Panc1 (cell line): ENCODE data around the gene TMEM164. TPM values are rescaled to one million over a fixed set of nuclear protein-coding genes. Genes with fewer than 3 reads are reported as not detected.

ENCODE experiments used
- ATAC-seq: fragments of 200-7000 bp; cut with Tn5 transposase; 2 replicates; pipeline ENCODE4 v1.9.1; 2020; ENCODE audit warnings: mild to moderate bottlenecking, moderate library complexity
- BruUV-seq: library from RNA; stranded (reverse); fragments of 400-500 nt; replicated peaks from 2 replicates; lab custom pipeline; 2021; lab: Mats Ljungman, UMichigan
- CTCF ChIA-PET: fragments of 300-600 bp; sonication (Branson Sonifier 250); formaldehyde crosslinking; loops from one replicate; lab custom pipeline; 2022; ENCODE audit warnings: antibody characterized with exemption; lab: Charles Lee
- POLR2A ChIA-PET: fragments of 300-600 bp; sonication (Branson Sonifier 250); formaldehyde crosslinking; loops from one replicate; lab custom pipeline; 2022; ENCODE audit warnings: antibody characterized with exemption; lab: Charles Lee
- DNase-seq: peaks from one replicate; pipeline ENCODE4 v3.0.0-alpha.2; 2010; ENCODE audit warnings: low read depth, low spot score
- H3K27ac ChIP-seq: 2 replicates; pipeline ENCODE4 v1.5.1; 2011; ENCODE audit warnings: mild to moderate bottlenecking, low read length, inconsistent platforms
- H3K27me3 ChIP-seq: fragments of 200-500 bp; sonication (Bioruptor generic); 2 replicates; pipeline ENCODE4 v1.6.0; 2014; ENCODE audit warnings: low read length, inconsistent platforms; ENCODE audit not compliant: control insufficient read depth, insufficient read depth
- H3K36me3 ChIP-seq: fragments of 200-500 bp; sonication (Bioruptor generic); 2 replicates; pipeline ENCODE4 v1.5.1; 2014; ENCODE audit warnings: inconsistent platforms, mild to moderate bottlenecking, low read length, moderate library complexity; ENCODE audit not compliant: control insufficient read depth, insufficient read depth
- H3K4me1 ChIP-seq: 2 replicates; pipeline ENCODE4 v1.5.1; 2011; ENCODE audit warnings: inconsistent platforms, mild to moderate bottlenecking, low read length, moderate library complexity; ENCODE audit not compliant: control insufficient read depth, insufficient read depth
- H3K4me3 ChIP-seq, 2 experiments: 2 replicates each; pipeline ENCODE4 v1.5.1; 2011 to 2012; ENCODE audit warnings: low read depth in 2 of 2, low read length in 2 of 2, mild to moderate bottlenecking in 2 of 2, inconsistent platforms in 1 of 2, moderate library complexity in 1 of 2
- H3K9me3 ChIP-seq: fragments of 200-500 bp; sonication (Bioruptor generic); 2 replicates; pipeline ENCODE4 v1.5.1; 2014; ENCODE audit warnings: low read depth, mild to moderate bottlenecking, inconsistent platforms, low read length, moderate library complexity; ENCODE audit not compliant: control insufficient read depth, insufficient read depth
- POLR2AphosphoS5 ChIP-seq: IDR thresholded peaks from 2 replicates; pipeline ENCODE4 v1.6.1; 2012; ENCODE audit warnings: mild to moderate bottlenecking, low read depth, low read length, moderate library complexity
- SIN3A ChIP-seq: IDR thresholded peaks from 2 replicates; pipeline ENCODE4 v1.6.1; 2012; ENCODE audit warnings: low read depth, mild to moderate bottlenecking, low read length, moderate library complexity, borderline replicate concordance; ENCODE audit not compliant: insufficient read depth
- TCF7L2 ChIP-seq: IDR thresholded peaks from 2 replicates; pipeline ENCODE4 v1.6.1; 2011; ENCODE audit warnings: mild to moderate bottlenecking, low read depth, low read length, inconsistent platforms
- in situ Hi-C: cut with HindIII; loops from 2 replicates; pipeline ENCODE4 v1.10.0; 2016; ENCODE audit warnings: low sequenced_read_pairs, low pct_unique_long_range_greater_than_20kb
- intact Hi-C: fragments of 100-400 bp; cut with micrococcal nuclease; formaldehyde crosslinking; loops from one replicate; pipeline ENCODE4 v1.10.0; 2022; ENCODE audit not compliant: unreplicated experiment
- total RNA-seq: library from RNA; stranded (reverse); gene quantifications from one replicate; pipeline ENCODE4 v1.2.1, GENCODE V29; 2021; ENCODE audit not compliant: unreplicated experiment
- TF ChIP-seq, protein P1 (sequence below): fragments of 450-650 bp; IDR thresholded peaks from 2 replicates; pipeline ENCODE4 v1.5.1; 2017; ENCODE audit warnings: mild to moderate bottlenecking
- TF ChIP-seq, protein P2 (sequence below), 2 experiments: IDR thresholded peaks; 2 replicates each; pipeline ENCODE4 v1.6.1; 2011 to 2012; ENCODE audit warnings: low read depth in 2 of 2, control low read depth in 1 of 2, low read length in 1 of 2, mild to moderate bottlenecking in 1 of 2, moderate library complexity in 1 of 2; ENCODE audit not compliant: insufficient read depth in 1 of 2

TMEM164 gene
- total RNA-seq, 1 experiment from 2014 or later = 32.8 TPM

DNA sequence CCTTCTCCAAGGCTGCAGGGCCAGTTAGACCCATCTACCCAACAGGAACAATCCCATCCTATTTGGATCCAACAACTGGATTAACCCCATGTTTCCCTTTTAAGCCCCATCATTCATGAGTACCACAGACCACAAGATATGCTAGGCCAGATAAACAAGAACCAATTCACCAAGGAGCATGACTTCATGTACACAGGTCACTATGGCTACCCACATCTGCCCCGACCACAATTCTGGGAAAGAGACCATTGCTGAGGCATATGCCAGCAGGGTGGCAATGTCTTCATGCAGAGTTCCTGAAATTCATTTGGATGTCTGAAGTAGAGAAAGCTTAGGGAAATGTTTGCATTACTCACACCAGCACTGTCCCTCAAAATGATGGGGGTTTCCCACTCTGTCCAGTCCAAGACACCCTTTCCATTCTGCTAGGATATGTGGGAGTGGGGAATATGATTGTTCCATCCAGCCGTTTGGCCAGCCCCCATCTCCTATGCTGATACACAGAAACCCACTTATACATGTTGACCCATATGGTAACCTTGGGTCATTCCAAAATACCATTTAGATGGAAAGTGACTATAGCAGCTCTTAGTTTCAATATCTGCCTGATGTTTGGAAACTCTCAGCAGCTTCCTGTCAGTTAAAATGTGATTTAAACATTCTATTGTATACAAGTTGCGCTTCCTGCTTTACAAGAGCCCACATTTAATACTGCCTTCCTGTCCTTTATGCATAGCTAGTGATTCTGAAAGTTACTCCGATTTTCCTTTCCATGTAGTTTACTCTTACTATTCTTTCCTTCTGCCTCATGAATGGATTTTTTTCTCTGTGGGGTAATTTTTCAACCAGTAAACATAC lies 186.0 kb downstream of the TMEM164 start:
- DNase-seq (no peak), ATAC-seq (no peak)
- Histone ChIP-seq H3K36me3 (no peaks in the 10 kb centered on the region), H3K9me3 (no peaks in the 10 kb centered on the region; the same call in 1 of the 2 replicates), H3K27me3 (no peaks in the 10 kb centered on the region), H3K4me1 (no peaks in the 10 kb centered on the region), H3K27ac (no peak overlapping the region), H3K4me3 (no peak overlapping the region)
- TF ChIP-seq, protein P1, sequence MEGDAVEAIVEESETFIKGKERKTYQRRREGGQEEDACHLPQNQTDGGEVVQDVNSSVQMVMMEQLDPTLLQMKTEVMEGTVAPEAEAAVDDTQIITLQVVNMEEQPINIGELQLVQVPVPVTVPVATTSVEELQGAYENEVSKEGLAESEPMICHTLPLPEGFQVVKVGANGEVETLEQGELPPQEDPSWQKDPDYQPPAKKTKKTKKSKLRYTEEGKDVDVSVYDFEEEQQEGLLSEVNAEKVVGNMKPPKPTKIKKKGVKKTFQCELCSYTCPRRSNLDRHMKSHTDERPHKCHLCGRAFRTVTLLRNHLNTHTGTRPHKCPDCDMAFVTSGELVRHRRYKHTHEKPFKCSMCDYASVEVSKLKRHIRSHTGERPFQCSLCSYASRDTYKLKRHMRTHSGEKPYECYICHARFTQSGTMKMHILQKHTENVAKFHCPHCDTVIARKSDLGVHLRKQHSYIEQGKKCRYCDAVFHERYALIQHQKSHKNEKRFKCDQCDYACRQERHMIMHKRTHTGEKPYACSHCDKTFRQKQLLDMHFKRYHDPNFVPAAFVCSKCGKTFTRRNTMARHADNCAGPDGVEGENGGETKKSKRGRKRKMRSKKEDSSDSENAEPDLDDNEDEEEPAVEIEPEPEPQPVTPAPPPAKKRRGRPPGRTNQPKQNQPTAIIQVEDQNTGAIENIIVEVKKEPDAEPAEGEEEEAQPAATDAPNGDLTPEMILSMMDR = no peak
- TF ChIP-seq, protein P2, sequence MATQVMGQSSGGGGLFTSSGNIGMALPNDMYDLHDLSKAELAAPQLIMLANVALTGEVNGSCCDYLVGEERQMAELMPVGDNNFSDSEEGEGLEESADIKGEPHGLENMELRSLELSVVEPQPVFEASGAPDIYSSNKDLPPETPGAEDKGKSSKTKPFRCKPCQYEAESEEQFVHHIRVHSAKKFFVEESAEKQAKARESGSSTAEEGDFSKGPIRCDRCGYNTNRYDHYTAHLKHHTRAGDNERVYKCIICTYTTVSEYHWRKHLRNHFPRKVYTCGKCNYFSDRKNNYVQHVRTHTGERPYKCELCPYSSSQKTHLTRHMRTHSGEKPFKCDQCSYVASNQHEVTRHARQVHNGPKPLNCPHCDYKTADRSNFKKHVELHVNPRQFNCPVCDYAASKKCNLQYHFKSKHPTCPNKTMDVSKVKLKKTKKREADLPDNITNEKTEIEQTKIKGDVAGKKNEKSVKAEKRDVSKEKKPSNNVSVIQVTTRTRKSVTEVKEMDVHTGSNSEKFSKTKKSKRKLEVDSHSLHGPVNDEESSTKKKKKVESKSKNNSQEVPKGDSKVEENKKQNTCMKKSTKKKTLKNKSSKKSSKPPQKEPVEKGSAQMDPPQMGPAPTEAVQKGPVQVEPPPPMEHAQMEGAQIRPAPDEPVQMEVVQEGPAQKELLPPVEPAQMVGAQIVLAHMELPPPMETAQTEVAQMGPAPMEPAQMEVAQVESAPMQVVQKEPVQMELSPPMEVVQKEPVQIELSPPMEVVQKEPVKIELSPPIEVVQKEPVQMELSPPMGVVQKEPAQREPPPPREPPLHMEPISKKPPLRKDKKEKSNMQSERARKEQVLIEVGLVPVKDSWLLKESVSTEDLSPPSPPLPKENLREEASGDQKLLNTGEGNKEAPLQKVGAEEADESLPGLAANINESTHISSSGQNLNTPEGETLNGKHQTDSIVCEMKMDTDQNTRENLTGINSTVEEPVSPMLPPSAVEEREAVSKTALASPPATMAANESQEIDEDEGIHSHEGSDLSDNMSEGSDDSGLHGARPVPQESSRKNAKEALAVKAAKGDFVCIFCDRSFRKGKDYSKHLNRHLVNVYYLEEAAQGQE (IDR thresholded peaks at IDR 0.05; ENCODE audit: insufficient read depth in 1 of 2, low read depth in 2 of 2, low read length in 1 of 2) = no peak
- TF ChIP-seq SIN3A (no peak), TCF7L2 (no peak), POLR2AphosphoS5 (no peak)
- ChIA-PET POLR2A (no interaction called here), CTCF (no interaction called here)
- intact Hi-C loops = no loop called here
- no TSS peak for BruUV-seq
- in situ Hi-C loops = no loop called here

DNA sequence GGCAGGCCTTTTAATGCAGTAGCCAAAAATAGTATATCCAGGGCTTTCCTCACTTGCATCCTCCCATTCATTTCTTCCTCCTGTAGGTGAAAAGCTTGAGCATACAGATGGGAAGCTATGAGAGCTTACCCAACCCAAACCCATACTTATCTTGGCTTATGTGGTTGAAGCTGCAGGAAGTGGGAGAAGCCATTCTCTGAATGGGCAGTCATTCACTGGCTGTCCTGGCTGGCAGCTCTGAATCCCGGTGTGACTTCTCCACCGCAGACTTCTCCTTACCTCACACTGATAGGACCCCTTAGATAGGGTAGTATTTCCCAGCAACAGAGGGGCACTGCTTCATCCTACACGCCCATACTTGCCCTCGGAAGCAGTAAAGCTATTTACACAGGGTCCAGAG lies 189.6 kb downstream of the TMEM164 start:
- Histone ChIP-seq H3K4me3 (no peak overlapping the region), H3K27me3 (no peaks in the 10 kb centered on the region), H3K9me3 (no peaks in the 10 kb centered on the region), H3K36me3 (no peaks in the 10 kb centered on the region), H3K27ac (no peak overlapping the region), H3K4me1 (no peaks in the 10 kb centered on the region)
- DNase-seq (no peak), ATAC-seq (no peak)
- in situ Hi-C loops (no loop called here), intact Hi-C loops (no loop called here)
- CTCF ChIA-PET = no interaction called here
- POLR2A ChIA-PET = interaction anchor here (0.6 kb wide), 1 partner anchor 356 kb away, joined by 5 read pairs; no protein-coding TSS in a partner anchor
- TF ChIP-seq, protein P2 (IDR thresholded peaks at IDR 0.05; ENCODE audit: insufficient read depth in 1 of 2, low read depth in 2 of 2, low read length in 1 of 2) = no peak
- TF ChIP-seq, protein P1 = no peak
- no peak for TF ChIP-seq SIN3A
- TF ChIP-seq TCF7L2 = no peak
- no peak for TF ChIP-seq POLR2AphosphoS5
- BruUV-seq = no TSS peak
